Epithelial cell of proximal tubule (primary cell): ENCODE data around the gene CRNN. TPM values are rescaled to one million over a fixed set of nuclear protein-coding genes. Genes with fewer than 3 reads are reported as not detected.

Experiments
- DNase-seq: peaks from one replicate; pipeline ENCODE4 v3.0.0-alpha.2; 2011; ENCODE audit warnings: low read depth
- H3K4me3 ChIP-seq: 2 replicates; pipeline ENCODE4 v1.5.1; 2011; ENCODE audit warnings: low read depth, mild to moderate bottlenecking, low read length
- CTCF ChIP-seq: conservative IDR thresholded peaks from 2 replicates; pipeline ENCODE4 v1.5.1; 2012; ENCODE audit warnings: low read depth, mild to moderate bottlenecking, low read length
- total RNA-seq: library from RNA; depleted of rRNA; stranded (reverse); fragments of >200 nt; gene quantifications from 2 replicates; pipeline ENCODE4 v1.2.3, GENCODE V29; 2015

Gene CRNN
- total RNA-seq, 1 donor from 2014 or later = not detected

GRCh38 chr1:152427458-152427857 is 13.4 kb upstream of the CRNN start:
- DNase-seq = no peak
- no peak overlapping the region for H3K4me3 ChIP-seq
- TF ChIP-seq CTCF = no peak

- no peak for TF ChIP-seq CTCF
- H3K4me3 ChIP-seq = no peak overlapping the region
- no peak for DNase-seq
Measured at GRCh38 chr1:152426731-152427130, 12.7 kb upstream of the CRNN start.

GRCh38 chr1:152419917-152420316 is 5.9 kb upstream of the CRNN start:
- no peak overlapping the region for H3K4me3 ChIP-seq
- TF ChIP-seq CTCF = no peak
- DNase-seq = no peak

- no peak overlapping the region for H3K4me3 ChIP-seq
- no peak for DNase-seq
- no peak for TF ChIP-seq CTCF
Measured at GRCh38 chr1:152415454-152416227, 1.6 kb upstream of the CRNN start.

GRCh38 chr1:152412756-152413155 is 1.3 kb downstream of the CRNN start:
- no peak for DNase-seq
- no peak for TF ChIP-seq CTCF
- H3K4me3 ChIP-seq = no peak overlapping the region

- no peak for TF ChIP-seq CTCF
- H3K4me3 ChIP-seq = no peak overlapping the region
- no peak for DNase-seq
Measured at GRCh38 chr1:152411134-152411533, 2.9 kb downstream of the CRNN start.

GRCh38 chr1:152410599-152410998 is 3.5 kb downstream of the CRNN start:
- DNase-seq = no peak
- no peak overlapping the region for H3K4me3 ChIP-seq
- TF ChIP-seq CTCF = no peak
